Activated naive CD4-positive, alpha-beta T cell treated with Interleukin-2 at 50 U/mL for 16 hours (primary cell): ENCODE data around the gene BCAS4.
A peak's percentile ranks its signal among the peaks of the same experiment; 100 is the strongest.
"Not testable (repeated sequence)": the region's sequence is repeated elsewhere in the genome, so short reads cannot be mapped to it uniquely, and the experiment has no call there.

ENCODE experiments used
- DNase-seq: peaks from one replicate; pipeline ENCODE4 v3.0.0-alpha.2; 2020

BCAS4 gene

DNA sequence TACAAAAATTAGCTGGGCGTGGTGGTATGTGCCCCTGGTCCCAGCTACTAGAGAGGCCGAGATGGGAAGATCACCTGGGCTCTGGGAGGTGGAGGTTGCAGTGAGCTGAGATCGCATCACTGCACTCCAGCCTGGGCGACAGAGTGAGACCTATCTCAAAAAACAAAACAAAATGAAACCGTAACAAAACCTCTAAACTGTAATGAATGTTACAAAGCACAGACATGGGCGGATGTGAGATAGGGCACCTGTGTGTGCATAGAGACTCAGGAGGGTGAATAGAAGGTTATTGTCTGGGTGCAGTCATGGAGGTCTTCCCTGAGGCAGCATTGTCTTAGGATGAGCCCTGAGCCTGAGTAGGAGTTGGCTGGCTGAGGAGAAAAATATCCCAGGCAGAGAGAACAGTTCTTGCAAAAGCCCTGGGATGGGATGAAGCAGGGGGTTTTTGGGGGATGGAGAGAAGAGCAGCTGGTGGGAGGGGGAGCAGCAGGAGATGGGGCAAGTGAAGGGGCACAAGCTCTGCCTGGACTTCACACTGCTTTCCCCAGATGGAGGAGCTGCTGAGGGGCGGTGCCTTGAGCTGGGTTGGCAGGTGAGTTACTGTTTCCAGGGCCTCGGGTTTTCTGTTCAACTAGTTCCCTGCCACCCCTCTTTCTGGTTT, 5.2 kb downstream of the BCAS4 start:
- no peak for DNase-seq

DNA sequence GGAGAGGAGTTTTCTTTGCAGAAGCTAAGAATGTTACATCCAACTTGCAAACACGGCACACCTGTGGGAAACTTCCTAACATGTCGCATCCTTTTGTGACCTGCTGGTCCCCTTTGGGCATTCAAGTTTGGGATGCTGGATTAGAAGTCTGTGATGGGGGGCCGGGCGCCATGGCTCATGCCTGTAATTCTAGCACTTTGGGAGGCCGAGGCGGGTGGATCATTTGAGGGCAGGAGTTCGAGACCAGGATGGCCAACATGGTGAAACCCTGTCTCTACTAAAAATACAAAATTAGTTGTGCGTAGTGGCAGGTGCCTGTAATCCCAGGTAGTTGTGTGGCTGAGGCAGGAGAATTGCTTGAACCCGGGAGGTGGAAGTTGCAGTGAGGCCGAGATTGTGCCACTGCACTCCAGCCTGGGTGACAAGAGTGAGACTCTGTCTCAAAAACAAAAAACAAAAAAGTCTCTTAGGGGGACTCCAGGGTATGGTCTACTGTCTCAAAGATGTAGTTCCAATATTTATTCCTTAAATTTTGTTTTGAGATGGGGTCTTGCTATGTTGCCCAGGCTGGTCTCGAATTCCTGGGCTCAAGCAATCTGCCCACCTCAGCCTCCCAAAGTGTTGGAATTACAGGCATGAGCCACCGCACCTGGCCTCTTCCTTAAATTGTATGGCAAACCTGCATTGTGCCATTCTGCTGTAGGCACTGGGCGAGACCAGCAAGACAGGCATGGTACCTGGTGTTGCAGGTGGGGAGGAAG, 6.3 kb downstream of the BCAS4 start:
- DNase-seq = not testable (repeated sequence)

DNA sequence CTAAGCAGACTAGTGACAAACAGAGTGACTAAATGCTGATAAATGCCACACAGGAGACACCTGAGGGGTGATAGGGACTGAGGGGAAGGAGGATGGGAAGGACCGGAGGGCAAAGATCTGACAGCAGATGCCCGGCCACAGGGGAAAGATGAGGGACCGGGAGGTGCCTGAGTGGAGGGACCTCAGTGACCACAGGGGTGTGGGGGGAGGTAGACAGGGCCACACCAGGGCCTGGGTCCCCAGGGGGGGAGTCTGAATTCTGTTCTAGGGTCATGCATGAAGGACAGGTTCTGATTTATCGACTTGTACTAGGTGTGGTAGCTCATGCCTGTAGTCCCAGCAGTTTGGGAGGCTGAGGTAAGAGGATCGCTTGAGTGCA, 6.9 kb downstream of the BCAS4 start:
- DNase-seq = no peak

DNA sequence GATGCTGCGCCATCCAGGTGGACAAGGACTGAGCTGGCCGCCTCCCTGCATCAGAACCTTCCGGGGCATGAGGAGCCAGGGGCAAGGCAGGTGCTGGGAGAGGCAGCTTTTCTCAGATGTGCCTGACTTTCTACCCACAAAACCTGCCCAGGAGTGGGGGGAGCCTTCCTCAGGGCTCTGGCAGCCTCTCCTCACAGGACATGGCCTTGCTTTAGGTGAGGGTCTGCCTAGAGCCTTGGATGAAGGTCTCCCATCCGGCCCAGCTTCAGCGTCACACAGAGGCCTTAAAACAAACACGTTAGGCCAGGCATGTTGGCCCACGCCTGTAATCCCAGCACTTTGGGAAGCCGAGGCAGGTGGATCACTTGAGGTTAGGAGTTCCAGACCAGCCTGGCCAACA, 7.4 kb downstream of the BCAS4 start:
- DNase-seq = no peak

DNA sequence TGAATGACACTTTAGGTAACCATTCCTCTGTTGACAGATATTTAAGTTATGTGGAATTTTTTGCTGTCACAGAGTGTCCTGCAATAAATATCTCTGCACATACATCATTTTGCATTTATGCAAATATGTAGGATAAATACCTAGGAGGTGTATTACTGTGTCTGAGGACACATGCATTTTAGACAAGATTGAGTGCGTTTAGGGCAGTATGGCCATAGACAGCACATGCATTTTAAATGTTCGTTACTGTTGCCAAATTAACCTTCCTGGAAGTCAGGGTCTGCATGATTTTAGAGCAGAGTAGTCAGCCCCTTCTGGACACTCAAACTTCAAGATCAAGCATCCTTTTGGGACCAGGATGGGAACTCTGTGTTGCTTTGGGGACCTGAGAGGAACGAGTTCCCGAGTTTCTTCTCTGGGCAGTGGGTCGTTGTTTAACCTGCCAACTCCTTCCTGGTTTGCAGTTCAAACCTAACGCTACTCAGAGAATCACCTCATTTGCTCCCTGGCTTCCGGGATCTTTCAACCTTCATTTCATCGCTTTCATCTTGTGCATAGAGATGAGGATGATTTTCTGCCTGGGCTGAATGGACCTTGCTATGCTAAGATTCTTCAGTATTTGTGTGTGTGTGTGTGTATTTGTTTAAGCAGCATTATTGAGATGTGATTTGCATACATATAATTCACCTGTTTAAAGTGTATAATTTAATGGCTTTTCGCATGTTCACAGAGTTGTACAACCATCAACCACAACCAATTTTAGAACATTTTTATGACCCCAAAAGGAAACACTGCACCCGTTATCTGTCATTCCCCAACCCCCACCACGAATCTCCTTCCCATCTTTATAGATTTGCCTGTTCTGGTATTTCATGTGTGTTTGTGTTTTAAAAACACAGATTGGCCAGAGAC, 9.8 kb downstream of the BCAS4 start:
- peak; percentile 8 for DNase-seq

DNA sequence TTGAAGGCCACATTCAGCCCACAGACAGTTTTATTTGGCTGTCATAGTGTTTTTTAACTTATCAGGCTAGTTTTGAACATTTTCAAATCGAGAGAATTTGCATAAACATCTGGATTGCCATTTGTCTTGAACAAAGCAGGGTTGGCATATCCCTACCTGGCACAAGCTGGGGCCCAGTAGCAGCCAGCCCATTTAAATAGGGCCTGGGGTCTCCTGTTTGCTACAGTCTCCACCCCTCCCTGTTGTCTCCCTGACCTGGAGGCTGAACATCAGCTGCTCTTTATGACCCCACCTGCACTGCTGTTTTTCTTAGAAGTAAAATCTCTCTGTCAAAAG, 10.5 kb downstream of the BCAS4 start:
- no peak for DNase-seq

DNA sequence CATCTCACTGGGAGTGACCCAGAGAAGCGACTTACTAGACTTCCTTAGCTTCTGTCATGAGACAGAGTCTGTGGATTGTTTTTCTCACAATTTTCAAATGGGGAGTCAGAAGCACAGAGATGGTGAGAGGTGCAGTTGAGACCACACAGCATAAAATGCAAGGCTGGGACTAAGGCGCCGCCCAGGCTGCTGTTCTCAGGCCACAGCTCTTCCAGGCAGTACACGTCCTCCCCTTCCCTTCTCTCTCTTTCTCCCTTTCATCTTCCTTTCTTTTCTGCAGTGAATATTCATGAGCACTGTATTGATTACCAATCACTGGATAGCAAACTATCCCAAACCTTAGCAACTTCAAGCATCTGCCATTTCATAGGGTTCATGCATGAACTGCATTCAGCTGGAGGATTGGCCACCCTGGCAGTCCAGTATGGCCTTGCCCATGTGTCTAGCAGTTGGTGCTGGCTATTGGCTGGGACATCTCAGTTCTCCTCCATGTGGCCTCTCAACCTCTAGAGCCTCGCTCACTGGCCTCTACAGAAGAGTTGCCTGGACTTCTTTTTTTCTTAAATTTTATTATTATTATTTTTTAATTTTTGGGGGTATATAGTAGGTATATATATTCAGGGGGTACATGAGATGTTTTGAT, 11.4 kb downstream of the BCAS4 start:
- no peak for DNase-seq

DNA sequence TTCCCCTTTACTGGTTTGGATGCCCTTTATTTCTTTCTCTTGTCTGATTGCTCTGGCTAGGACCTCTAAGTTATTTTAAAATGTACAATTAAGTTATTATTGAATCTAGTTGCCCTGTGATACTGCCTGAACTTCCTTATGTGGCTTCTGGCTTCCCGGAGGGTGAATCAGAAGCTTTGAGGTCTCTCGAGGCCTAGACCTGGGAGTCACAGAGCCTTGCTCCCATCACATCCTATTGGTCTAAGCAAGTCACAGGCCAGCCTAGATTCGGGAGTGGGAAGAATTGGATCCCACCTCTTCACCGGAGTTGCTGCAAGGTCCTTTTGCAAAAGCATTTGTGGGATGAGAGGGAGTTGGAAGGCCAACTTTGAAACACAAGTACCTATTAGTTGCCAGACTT, 15.2 kb downstream of the BCAS4 start:
- DNase-seq = no peak

DNA sequence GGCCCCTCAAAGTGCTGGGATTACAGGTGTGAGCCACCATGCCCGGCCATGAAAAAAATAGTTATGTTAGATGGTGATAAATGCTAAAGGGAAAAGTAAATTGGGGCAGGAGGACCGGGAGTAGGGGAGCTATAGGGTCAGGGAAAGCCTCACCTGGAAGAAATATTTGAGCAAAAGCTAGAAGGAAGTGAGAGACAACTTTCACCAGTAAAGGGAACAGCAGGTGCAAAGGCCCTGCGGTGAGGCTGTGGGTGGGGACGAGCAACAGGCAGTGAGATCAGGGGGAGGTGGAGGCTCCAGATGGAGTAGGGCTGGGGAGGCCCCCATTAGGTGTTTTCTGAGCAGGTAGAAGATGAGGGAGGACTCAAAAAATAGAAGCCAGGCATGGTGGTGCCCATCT, 16.0 kb downstream of the BCAS4 start:
- DNase-seq = no peak

DNA sequence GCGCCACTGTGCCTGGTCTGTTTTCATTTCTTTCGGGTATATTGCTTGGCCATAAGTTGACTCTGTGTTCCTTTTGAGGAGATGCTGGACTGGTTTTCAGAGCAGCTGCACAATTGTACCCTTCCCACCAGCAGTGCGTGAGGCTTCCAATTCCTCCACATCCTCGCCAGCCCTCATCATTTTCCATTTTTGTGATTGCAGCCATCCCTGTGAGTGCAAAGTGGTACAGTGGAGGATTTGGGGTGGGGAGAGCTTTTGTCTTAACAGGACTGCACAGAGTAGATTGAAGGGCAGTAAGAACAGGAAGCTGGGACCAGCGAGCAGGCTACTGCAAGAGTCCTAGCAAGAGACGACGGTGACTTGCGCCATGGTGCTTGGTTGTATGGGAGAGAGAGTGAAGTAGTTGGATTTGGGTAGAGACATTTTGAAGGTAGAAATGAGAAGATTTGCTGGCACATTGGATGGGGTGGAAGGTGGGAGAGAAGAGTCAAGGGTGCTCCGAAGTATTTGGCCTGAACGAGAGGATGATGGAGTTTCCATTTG, 18.3 kb downstream of the BCAS4 start:
- DNase-seq = no peak

DNA sequence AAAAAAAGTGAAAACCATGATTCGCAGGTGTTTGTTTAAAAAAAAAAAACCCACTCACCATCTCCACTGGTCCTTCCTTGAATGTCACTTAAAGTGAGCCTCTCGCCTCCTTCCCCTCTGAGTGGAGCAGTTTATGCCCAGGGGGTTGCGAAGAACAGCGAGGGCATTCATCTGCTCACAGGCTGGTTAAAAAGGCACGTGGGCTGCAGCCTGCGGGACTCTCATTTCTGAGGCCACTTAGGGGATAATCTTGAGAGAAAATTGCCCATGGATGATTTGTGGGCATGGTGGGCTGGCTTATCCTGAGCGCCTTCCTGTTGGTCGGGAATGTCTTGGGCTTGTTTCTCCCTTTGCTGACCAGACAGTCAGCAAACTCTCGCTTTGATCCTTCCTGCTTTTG, 18.9 kb downstream of the BCAS4 start:
- no peak for DNase-seq

DNA sequence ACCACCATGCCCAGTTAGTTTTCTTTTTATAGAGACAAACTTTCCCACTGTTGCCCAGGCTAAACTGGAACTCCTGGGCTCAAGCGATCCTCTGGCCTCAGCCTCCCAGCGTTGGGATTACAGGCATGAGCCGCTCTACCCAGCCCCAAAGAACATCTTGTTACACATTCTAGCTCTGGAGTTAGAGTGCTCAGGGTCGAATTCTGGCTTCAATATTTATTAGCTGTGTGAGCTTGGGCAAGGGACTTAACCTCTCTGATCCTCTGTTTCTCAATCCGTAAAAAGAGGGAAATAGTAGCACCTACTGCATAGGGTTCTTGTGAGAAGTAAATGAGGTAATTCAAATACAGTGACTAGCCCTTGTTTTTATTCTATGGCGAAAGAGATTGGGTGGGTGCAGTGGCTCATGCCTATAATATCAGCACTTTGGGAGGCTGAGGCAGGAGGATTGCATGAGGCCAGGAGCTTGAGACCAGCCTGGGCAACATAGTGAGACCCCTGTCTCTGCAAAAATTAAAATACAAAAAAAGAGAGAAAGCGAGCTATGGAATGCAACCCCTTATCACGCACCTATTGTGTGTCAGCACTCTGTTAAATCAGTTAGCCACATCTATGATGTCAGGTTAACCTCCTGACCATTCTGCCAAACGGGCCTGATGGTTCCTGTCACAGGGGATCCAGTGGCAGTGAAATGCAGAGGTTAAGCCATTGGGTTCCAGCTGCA, 19.7 kb downstream of the BCAS4 start:
- DNase-seq = no peak

DNA sequence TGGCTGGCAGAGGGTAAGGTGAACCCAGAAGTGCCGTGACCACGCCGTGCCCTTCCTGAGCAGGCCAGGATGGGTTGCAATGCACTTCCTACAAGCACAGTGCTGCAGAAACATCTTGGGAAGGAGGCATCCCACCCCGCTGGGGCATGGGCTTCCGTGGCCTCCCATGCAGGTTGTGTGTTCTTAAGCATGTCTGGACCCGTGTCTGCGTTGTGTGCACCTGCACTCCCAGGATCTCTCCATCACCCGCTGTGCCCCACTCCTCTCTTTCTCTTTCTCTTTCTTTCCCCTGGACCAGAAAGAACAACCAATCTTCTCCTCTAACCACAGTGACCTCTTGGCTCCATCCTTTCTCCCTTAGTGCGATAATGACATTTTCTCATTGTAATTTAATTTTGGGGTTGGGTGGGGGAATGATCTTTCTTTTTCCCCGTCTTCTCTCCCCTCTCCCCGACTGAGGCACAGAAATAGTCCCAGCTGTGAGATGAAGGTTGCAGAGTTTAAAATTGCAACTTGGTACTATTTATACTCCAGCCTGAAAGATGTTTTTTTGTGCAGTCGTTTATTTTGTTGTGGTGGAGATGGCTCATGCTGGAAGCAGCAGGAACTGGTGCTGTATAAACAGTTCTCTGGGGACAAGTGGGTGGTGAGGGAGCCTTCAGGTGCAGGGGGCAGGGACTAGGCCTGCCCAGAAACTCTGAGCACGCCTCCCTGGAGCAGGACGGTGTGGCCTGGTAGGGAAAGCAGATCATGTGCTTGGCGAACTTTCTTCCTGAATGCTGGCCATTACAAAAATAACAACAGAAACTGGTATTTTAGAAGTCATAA, 20.5 kb downstream of the BCAS4 start:
- DNase-seq = no peak

DNA sequence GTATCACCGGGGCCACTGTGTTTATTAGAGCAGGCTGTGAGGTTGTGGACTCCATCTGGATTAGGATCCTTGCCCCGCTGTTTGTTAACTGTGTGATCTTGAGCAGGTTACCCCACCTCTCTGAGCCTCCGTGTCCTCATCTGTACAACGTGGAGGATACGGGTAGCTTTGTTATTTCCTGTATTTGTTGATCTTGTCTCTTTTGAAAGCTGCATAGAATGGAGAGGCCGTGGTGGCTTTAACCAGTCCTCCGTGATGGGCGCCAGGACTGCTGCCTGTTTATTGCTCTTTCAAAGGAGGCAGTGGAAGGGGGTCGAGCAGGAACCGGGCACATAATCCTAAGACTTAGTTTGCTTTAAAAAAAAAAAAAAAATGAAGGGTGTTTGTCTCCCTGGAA, 22.9 kb downstream of the BCAS4 start:
- DNase-seq = no peak

DNA sequence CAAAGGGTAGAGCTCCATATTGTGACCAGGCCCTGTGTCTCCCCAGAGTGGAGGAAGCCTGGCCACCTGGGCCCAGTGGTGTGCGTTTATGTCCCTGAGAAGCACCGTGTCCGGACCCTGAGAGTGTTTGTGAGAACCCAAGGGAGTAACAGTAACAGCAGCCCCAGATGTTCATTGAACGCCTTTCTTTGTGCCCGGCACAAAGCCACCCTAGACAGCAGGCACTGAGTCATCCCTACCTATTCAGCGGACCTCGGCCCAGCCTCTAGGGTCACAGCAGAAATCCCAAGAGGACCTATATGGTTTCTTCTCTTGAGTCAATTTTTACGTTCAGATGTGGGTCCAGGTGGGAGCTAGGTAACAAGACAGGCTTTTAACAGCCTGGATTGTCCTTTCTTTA, 24.5 kb downstream of the BCAS4 start:
- DNase-seq = no peak

DNA sequence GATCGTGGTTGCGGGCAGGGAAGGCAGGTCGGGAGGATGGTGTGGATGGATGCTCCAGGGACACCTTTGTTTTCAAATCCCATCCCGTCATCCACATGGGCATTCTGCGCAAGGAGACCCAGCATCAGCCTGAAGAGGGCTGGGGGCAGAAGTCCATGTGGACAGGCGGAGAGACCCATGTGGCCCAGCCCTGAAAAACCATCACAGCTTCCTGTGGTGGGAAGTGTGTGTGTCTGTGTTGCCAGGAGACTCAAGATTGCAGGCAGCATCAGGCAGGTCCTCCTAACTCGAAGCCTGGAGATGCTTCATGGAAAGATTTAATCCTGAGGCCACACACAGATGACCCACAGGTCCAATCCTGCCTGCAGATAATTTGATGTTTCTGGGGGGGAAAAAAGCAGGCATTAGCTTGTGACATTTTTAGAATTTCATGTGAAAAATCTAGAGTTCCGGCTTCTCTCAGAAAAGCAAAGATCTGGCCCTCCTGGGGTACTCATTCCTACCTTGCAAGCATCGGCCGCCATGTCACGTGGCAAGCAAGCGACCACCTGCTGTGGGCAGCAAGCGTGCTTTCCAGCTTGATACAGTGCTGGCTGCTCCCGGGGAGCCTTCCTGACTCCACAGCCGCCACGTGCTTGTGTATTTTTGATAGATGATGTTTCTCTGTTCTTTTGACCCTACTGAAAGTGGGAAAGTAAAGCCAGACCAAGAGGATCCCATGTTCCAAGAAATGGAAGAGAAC, 25.8 kb downstream of the BCAS4 start:
- no peak for DNase-seq

DNA sequence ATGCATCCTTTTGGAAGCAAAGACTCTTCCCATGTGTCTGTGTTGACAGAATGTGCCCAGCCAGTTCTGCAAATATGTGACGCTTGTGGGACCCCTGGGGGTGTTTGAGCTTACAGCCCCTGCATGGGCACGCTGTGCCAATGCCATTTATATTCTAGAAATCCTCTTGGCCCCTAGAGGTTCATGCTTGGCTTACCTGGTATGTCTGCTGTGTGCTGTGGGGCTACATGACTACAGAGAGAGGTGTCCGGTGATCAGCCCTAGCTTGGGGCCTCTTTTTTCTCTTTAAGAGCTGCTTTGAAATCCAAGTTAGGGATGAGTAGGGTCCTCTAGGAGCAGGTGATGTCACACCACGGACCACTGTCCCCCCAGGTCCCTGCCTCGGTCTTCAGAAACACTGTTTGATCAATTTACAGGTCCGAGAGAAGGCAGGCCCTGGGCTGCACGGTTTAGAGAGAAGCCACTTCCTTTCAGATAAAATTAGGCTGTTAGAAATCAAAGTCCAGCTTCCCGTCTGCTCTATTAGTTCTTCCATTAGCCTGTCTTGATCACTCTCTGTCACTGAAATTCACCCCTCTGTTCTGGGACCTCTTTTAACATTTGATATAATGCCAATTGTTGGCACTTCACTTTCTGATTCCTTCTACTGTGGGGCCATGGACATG, 26.5 kb downstream of the BCAS4 start:
- DNase-seq = no peak

DNA sequence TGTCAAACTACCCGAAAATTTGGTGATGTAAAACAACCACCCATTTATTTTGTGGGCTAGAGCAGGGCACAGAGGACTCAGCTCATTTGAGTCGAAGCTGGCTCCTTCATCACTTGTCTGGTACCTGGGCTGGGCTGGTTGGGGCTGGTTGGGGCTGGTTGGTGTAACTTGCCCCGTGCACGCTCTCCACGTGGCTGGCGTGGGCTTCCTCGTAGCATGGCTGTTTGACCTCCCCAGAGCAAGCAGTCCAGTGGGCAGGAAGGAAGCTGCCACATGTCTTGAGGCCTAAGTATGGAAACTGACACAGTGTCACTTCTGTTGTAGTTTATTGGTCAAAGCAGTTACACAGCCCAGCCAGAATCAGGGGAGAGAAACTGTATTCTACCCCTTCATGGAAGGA, 27.1 kb downstream of the BCAS4 start:
- no peak for DNase-seq

DNA sequence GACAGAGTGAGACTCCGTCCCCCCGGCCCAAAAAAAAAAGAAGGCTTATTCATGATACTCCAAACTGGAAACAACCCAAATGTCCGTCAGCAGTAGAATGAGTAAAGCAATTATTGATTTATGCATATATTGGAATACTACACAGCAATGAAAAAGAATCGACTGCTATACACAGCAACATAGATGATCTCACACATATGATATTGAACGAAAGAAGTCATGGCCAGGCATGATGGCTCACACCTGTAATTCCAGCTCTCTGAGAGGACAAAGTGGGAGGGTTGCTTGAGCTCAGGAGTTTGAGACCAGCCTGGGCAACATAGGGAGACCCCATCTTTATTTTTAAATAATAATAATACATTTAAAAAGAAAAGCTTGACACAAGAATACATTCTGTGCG, 28.5 kb downstream of the BCAS4 start:
- DNase-seq = no peak

DNA sequence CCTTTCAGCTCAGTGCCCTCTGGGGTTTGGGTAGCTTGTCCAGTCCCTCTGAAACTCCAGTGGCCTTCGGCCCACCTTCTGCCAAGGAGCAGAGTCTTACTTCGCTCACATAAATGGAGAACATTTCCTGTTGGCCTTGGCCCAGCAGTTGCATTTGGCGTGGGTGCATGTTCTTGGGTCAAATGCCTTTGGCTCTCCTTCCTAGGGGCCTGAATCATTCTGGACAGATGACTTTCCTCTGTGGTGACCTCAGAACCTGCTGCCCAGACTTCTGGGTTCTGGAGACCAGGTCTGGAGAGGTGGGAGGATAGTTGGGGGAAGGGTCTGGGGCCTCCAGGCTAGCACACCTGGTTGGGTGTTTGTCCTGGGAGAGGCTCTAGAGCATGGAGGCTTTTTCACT, 29.3 kb downstream of the BCAS4 start:
- DNase-seq = no peak
